VCaP (cell line): Measurements from ENCODE around the gene ADH7.

ENCODE experiments used
- H3K27ac ChIP-seq: fragments of 450-650 bp; 2 replicates; pipeline ENCODE4 v1.5.1; 2017
- TF ChIP-seq, protein P1 (sequence below): fragments of 450-650 bp; conservative IDR thresholded peaks from 2 replicates; pipeline ENCODE4 v1.5.1; 2017; ENCODE audit warnings: mild to moderate bottlenecking, moderate library complexity

ADH7 gene

DNA sequence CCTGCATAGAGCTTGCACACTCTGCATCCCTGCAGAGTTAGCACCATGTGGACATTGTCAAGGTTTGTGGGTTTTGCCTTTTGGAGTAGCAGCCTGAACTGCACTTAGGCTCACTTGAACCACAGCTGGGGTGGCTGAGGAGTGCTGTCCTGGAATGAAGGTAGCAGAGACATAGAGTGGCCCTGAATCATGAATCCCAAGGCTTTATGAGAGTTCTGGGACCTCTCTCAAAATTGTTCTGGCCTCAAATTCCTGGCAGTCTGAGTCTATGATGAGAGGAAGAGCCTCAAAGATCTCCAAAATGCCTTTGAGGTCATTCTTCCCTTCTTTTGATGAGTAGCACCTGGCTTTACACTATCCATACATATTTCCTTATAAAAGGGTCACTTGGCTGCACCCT, 45.5 kb downstream of the ADH7 start:
- no peak overlapping the region for H3K27ac ChIP-seq
- TF ChIP-seq, protein P1, sequence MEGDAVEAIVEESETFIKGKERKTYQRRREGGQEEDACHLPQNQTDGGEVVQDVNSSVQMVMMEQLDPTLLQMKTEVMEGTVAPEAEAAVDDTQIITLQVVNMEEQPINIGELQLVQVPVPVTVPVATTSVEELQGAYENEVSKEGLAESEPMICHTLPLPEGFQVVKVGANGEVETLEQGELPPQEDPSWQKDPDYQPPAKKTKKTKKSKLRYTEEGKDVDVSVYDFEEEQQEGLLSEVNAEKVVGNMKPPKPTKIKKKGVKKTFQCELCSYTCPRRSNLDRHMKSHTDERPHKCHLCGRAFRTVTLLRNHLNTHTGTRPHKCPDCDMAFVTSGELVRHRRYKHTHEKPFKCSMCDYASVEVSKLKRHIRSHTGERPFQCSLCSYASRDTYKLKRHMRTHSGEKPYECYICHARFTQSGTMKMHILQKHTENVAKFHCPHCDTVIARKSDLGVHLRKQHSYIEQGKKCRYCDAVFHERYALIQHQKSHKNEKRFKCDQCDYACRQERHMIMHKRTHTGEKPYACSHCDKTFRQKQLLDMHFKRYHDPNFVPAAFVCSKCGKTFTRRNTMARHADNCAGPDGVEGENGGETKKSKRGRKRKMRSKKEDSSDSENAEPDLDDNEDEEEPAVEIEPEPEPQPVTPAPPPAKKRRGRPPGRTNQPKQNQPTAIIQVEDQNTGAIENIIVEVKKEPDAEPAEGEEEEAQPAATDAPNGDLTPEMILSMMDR, result no peak

DNA sequence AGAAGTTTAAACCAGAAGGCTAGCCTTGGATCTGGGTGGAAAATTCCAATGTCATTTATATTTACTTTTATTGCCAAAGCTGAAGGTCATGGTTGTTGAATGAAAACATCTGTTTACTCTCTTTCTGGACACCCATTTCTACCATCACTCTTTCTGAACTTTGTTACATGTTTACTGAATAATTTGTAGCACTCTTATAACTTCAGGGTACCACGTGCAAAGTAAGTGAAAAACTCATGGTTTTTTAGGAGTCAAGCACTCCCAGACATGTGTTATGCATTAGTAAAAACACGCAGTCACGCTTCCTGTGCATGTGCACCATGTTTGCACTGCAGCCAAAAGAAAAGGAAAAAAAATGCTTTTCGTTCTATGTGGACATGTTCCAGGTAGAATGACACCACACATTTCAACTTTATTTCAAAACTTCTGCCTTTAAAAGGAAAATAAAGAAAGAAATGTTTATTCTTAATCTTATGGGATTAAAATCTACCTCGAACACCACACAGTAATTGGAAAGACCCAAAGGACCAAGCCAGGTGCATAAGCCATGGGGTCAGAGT, 51.2 kb downstream of the ADH7 start:
- H3K27ac ChIP-seq, result no peak overlapping the region
- TF ChIP-seq, protein P1, result no peak

DNA sequence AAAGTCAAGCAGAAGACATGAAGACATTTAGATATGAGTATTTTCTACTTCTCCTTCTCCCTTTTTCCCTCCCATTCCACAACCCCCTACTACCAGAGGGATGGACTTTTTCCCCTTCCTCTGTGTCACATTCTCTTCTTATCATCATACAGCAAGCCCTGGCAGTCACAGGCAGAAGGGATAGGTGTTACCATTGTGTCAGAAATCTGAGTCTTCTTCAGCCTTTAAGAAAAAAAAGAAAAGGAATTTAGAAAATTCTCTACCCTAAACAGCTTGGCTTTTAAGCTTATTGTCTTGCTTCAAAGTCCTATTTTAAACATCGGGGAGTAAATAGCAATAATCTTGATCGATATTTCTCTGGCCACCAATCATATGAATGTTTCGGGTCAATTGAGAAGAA, 51.7 kb downstream of the ADH7 start:
- TF ChIP-seq, protein P1, result no peak
- H3K27ac ChIP-seq, result no peak overlapping the region

DNA sequence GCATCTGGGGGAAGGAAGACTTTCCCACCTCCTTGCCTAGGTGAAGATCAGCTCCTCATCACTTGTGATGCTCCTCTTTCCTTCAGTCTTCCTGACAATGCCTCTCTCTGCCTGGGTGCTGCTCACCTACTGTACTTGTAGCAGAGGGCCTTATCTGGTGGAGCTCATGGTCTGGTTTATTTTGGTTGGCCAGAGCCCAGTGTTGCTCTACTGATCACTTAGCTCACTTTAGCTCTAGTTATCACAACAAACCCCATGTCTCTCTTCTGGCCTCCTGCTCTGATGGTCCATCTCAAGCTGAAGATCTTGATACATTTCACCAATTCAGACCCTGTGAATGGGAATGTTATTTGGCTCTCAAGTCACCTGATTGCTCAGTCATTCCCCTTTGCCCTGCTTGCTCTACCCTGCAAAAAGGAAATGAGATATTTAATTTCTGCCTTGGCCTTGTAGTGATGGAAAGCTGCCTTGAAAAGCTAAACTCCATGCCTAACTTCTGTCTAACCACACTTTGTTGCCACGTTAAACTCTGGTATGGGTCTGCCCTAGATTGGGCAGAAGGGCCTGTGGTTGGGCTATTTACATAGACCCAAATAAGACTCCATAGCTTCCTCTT, 52.3 kb downstream of the ADH7 start:
- H3K27ac ChIP-seq, result no peak overlapping the region
- TF ChIP-seq, protein P1, result no peak

DNA sequence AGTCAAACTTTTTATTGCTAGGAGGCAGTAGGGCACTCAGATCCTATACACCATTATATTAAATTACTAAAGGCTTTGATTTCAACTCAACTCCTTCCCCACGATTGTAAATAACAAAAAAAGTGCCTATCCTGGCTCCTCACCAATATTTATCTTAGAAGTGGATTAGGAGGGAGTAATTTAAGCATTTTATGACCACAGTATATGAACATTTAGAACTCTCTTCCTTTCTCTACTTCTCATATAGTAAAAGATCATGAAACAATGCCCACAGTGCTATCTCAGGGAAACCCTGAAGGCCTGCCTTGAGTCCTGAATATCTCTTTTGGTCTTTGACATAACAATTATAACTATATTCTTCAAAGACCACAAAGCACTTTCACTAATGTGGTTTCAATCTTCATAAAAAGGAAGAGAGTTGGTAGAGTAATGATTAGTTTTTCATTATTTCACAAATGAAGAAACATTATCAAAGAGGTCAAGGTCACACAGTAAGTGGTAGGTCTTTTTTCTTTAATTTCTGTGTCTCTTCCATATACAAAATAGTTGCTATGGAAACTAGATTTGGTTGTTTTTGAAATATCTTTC, 53.5 kb downstream of the ADH7 start:
- TF ChIP-seq, protein P1, result no peak

DNA sequence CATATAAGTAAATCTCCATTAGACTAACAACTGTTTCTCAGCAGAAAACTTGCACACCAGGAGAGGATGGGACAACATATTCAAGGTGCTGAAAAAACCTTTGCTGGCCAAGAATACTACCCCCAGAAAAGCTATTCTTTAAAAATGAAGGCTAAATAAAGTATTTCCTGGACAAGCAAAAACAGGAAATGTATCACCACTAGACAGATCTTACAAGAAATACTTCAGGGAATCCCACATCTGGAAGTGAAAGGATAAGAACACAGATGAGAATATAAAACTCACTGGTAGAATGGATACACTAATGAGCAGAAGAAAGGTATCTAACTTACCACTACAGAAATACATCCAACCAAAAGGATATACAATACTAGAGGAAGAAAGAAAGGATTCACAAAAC, 55.6 kb downstream of the ADH7 start:
- no peak overlapping the region for H3K27ac ChIP-seq
- TF ChIP-seq, protein P1, result no peak

More for the DNA sequence above, 53.5 kb downstream of the ADH7 start:
- no peak overlapping the region for H3K27ac ChIP-seq

DNA sequence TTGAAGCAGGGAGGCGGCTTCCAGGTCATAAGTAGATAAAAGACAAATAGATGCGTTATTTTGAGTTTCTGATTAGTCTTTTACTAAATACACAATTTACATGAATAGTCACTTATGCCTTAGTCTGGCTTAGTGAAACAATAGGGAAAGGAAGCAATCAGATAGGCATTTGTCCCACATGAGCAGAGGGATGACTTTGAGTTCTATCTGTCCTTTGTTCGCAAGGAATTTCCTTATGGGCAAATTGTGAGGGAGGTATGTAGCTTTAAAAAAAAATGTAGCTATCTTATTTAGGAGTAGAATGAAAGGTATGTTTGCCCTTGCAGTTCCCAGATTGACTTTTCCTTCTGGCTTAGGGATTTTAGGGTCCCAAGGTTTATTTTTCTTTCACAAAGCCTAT, 56.3 kb downstream of the ADH7 start:
- H3K27ac ChIP-seq, result no peak overlapping the region
- TF ChIP-seq, protein P1, result no peak
